CD4-positive, alpha-beta T cell (primary cell): ENCODE measurements around the gene CCDC177. TPM values are rescaled to one million over a fixed set of nuclear protein-coding genes. Genes with fewer than 3 reads are reported as not detected.

Experiments used
- ATAC-seq: fragments of 200-7000 bp; cut with Tn5 transposase; one replicate; pipeline ENCODE4 v1.10.0; 2022; ENCODE audit warnings: mild to moderate bottlenecking; ENCODE audit not compliant: poor library complexity
- CTCF ChIA-PET: fragments of 350-600 bp; sonication (Branson Sonifier 250); formaldehyde crosslinking; loops from one replicate; lab custom pipeline; 2021; ENCODE audit warnings: antibody characterized with exemption, inconsistent platforms; lab: Charles Lee
- POLR2A ChIA-PET: fragments of 350-600 bp; sonication (Branson Sonifier 250); formaldehyde crosslinking; loops from one replicate; lab custom pipeline; 2021; ENCODE audit warnings: antibody characterized with exemption, inconsistent platforms; lab: Charles Lee
- DNase-seq, 14 experiments: peaks; one replicate each; pipeline ENCODE4 v3.0.0-alpha.2; 2013 to 2020; ENCODE audit warnings: mixed read lengths in 2 of 14
- H3K27ac ChIP-seq, 2 donors: one replicate each; pipeline versions ENCODE4 v1.5.1 to v1.7.0; 2013; ENCODE audit warnings: low read length in 2 of 2, low read depth in 1 of 2, mild to moderate bottlenecking in 1 of 2
- H3K27me3 ChIP-seq, 2 experiments: 1 replicate in 1 of 2; 2 replicates in 1 of 2; pipeline versions ENCODE4 v1.6.1 to v1.7.0; 2013; ENCODE audit warnings: low read length in 2 of 2, control low read depth in 1 of 2, mild to moderate bottlenecking in 1 of 2, moderate library complexity in 1 of 2; ENCODE audit not compliant: insufficient read depth in 2 of 2, control insufficient read depth in 1 of 2
- H3K36me3 ChIP-seq: one replicate; pipeline ENCODE4 v1.6.1; 2013; ENCODE audit warnings: low read length, control low read depth; ENCODE audit not compliant: insufficient read depth
- H3K4me1 ChIP-seq: one replicate; pipeline ENCODE4 v1.6.1; 2013; ENCODE audit warnings: low read length, control low read depth; ENCODE audit not compliant: insufficient read depth
- H3K4me3 ChIP-seq: one replicate; pipeline ENCODE4 v1.5.1; 2013; ENCODE audit warnings: mild to moderate bottlenecking, low read length, moderate library complexity
- H3K9me3 ChIP-seq, 2 experiments: 1 replicate in 1 of 2; 2 replicates in 1 of 2; pipeline versions ENCODE4 v1.6.1 to v1.7.0; 2013; ENCODE audit warnings: low read length in 2 of 2, mild to moderate bottlenecking in 2 of 2, control low read depth in 1 of 2, moderate library complexity in 1 of 2; ENCODE audit not compliant: control insufficient read depth in 1 of 2, insufficient read depth in 1 of 2
- H3K27ac Mint-ChIP-seq: one replicate; pipeline ENCODE4 v1.8.0; 2020; ENCODE audit warnings: mixed read lengths
- H3K27me3 Mint-ChIP-seq: one replicate; pipeline ENCODE4 v1.8.0; 2021; ENCODE audit warnings: mixed read lengths
- H3K36me3 Mint-ChIP-seq: one replicate; pipeline ENCODE4 v1.8.0; 2021; ENCODE audit warnings: low read depth, mixed read lengths
- H3K4me1 Mint-ChIP-seq: one replicate; pipeline ENCODE4 v1.8.0; 2021; ENCODE audit warnings: low read depth, mixed read lengths
- H3K4me3 Mint-ChIP-seq: one replicate; pipeline ENCODE4 v1.8.0; 2020; ENCODE audit warnings: mild to moderate bottlenecking, mixed read lengths
- H3K9me3 Mint-ChIP-seq: one replicate; pipeline ENCODE4 v1.8.0; 2020; ENCODE audit warnings: mixed read lengths
- intact Hi-C, 2 experiments: fragments of 100-400 bp; cut with DNase I in 1 of 2; cut with micrococcal nuclease in 1 of 2; formaldehyde crosslinking; loops; one replicate each; pipeline versions ENCODE4 v1.15.1 to v1.9.0; 2023 to 2025; cut with DNase I, micrococcal nuclease
- total RNA-seq, 174 experiments: library from RNA in 2 of 174; stranded (reverse) in 2 of 174; gene quantifications; one replicate each; pipeline ENCODE4 v1.2.3 and lab custom pipeline; 2021 to 2026
- TF ChIP-seq, protein P1 (sequence below): fragments of 200-600 bp; IDR thresholded peaks from one replicate; pipeline ENCODE4 v1.8.0; 2022; ENCODE audit warnings: antibody characterized with exemption, mild to moderate bottlenecking

The CCDC177 gene
- total RNA-seq, 2 experiments from 2014 or later = not detected

DNA sequence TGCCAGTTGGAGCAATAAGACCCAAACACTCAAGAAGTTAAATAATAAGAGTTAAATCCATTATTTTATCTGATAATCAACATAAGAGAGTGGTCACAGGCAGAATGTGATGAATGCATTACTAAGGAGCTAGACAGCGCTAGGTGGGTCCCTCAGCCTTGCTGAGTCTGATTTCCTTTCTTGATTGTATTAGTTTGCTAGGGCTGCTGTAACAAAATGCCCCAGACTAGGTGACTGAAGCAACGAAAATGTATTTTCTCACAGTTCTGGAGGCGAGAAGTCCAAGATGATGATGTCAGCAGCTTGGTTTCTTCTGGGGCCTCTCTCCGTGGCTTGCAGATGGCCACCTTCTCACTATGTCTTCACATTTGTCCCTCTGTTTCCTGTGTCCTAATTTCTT is 8.2 kb upstream of the CCDC177 start:
- Histone ChIP-seq H3K27ac (no peak overlapping the region), H3K9me3 (no peaks in the 10 kb centered on the region), H3K4me3 (no peak overlapping the region), H3K4me1 (no peaks in the 10 kb centered on the region), H3K36me3 (no peaks in the 10 kb centered on the region), H3K27me3 (no peaks in the 10 kb centered on the region)
- ChIA-PET CTCF (interaction anchor here (1.5 kb wide), 1 partner anchor 144 kb away, joined by 4 read pairs; no protein-coding TSS in a partner anchor), POLR2A (no interaction called here)
- Mint-ChIP-seq H3K4me3 (no peak overlapping the region), H3K4me1 (no peaks in the 10 kb centered on the region), H3K9me3 (no peaks in the 10 kb centered on the region), H3K27me3 (peaks cover 8% of the 10 kb centered on the region), H3K27ac (no peak overlapping the region), H3K36me3 (no peaks in the 10 kb centered on the region)
- ATAC-seq = no peak
- DNase-seq = no peak
- intact Hi-C loops = no loop called here
- TF ChIP-seq, protein P1, sequence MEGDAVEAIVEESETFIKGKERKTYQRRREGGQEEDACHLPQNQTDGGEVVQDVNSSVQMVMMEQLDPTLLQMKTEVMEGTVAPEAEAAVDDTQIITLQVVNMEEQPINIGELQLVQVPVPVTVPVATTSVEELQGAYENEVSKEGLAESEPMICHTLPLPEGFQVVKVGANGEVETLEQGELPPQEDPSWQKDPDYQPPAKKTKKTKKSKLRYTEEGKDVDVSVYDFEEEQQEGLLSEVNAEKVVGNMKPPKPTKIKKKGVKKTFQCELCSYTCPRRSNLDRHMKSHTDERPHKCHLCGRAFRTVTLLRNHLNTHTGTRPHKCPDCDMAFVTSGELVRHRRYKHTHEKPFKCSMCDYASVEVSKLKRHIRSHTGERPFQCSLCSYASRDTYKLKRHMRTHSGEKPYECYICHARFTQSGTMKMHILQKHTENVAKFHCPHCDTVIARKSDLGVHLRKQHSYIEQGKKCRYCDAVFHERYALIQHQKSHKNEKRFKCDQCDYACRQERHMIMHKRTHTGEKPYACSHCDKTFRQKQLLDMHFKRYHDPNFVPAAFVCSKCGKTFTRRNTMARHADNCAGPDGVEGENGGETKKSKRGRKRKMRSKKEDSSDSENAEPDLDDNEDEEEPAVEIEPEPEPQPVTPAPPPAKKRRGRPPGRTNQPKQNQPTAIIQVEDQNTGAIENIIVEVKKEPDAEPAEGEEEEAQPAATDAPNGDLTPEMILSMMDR = no peak

DNA sequence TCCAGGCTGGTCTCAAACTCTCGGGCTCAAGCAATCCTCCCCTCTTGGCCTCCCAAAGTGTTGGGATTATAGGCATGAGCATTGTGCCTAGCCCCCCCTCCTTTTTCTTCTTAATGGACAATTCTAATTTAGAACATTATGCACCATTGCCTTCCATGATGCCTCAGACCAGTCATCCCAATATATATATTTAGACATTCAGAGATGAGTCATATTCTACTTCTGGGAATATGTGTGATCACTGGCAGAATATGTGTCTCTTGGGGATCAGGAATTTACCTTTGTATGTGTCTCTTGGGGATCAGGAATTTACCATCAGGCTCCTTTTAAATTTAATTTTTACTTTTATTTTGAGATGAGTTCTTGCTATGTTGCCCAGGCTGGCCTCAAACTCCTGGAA is 7.5 kb upstream of the CCDC177 start:
- Mint-ChIP-seq H3K4me3 (no peak overlapping the region), H3K4me1 (no peaks in the 10 kb centered on the region), H3K27me3 (peaks cover 8% of the 10 kb centered on the region), H3K27ac (no peak overlapping the region), H3K36me3 (no peaks in the 10 kb centered on the region), H3K9me3 (no peaks in the 10 kb centered on the region)
- no peaks in the 10 kb centered on the region for H3K4me1 ChIP-seq
- no peaks in the 10 kb centered on the region for H3K36me3 ChIP-seq
- CTCF ChIA-PET = interaction anchor here (1.5 kb wide), 1 partner anchor 145 kb away, joined by 4 read pairs; no protein-coding TSS in a partner anchor
- H3K9me3 ChIP-seq = no peaks in the 10 kb centered on the region
- DNase-seq (no peak), ATAC-seq (no peak)
- POLR2A ChIA-PET = no interaction called here
- no peaks in the 10 kb centered on the region for H3K27me3 ChIP-seq
- H3K27ac ChIP-seq = no peak overlapping the region
- H3K4me3 ChIP-seq = no peak overlapping the region
- intact Hi-C loops = no loop called here
- TF ChIP-seq, protein P1 = no peak

DNA sequence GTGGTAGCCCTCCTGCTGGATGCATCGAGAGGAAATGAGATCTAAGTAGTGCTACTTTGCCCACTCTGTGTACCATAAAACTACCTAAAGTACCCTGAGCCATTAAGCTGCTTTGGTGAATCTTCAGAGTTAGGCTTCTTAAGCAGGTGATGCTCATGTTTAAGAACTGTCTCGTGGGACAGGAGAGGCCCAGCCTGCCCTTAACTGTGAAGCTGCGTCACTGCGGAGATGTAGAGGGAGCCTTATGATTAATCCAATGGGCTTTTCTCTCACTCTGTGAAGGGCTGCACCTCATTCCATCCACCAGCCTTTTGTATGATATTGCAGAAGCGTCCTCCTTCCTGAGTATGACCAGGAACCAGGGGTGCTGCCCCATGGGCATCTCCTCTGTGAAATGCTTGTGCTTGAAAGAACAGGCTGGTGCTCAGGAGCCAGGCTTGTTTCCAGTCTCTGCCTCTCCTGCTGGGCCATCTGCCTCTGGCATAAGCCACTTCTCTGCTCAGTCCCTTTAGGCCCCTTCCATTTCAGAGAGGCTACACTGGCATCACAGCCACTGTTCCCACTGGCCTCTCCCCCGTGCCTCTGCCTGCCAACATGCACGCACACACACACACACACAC is 6.8 kb upstream of the CCDC177 start:
- ChIA-PET POLR2A (no interaction called here), CTCF (interaction anchor here (0.7 to 1.7 kb wide), 3 partner anchors 92 to 145 kb away, joined by 3 to 7 read pairs (median 4); no protein-coding TSS in a partner anchor)
- H3K9me3 ChIP-seq = no peaks in the 10 kb centered on the region
- intact Hi-C loops = no loop called here
- Mint-ChIP-seq H3K27me3 (peaks cover 13% of the 10 kb centered on the region), H3K27ac (no peak overlapping the region), H3K9me3 (no peaks in the 10 kb centered on the region), H3K4me3 (no peak overlapping the region), H3K4me1 (no peaks in the 10 kb centered on the region), H3K36me3 (no peaks in the 10 kb centered on the region)
- no peak for DNase-seq
- TF ChIP-seq, protein P1 = no peak
- no peak overlapping the region for H3K27ac ChIP-seq
- no peaks in the 10 kb centered on the region for H3K36me3 ChIP-seq
- no peak for ATAC-seq
- peaks cover 0 to 1% of the 10 kb centered on the region in 2 experiments for H3K27me3 ChIP-seq
- no peak overlapping the region for H3K4me3 ChIP-seq
- H3K4me1 ChIP-seq = no peaks in the 10 kb centered on the region
